Measurements from ENCODE around the gene SHLD2.
"Not testable (repeated sequence)": the region's sequence is repeated elsewhere in the genome, so short reads cannot be mapped to it uniquely, and the experiment has no call there.

Gene SHLD2

GRCh38 chr10:87076421-87076820 is 18.6 kb upstream of the SHLD2 start:
- H3K36me3 ChIP-seq (ENCODE audit: insufficient read depth, low read length); H3K4me1 ChIP-seq (ENCODE audit: insufficient read depth, low read length): not testable (repeated sequence)

GRCh38 chr10:87079106-87079836 is 15.7 kb upstream of the SHLD2 start:
- Histone ChIP-seq H3K9ac (ENCODE audit: low read depth, low read length) (no peak overlapping the region), H3K9me3 (ENCODE audit: control insufficient read depth, insufficient read depth, low read length) (peaks cover 5% of the 10 kb centered on the region; the same call in 1 of the 2 replicates), H3K4me1 (ENCODE audit: insufficient read depth, low read length) (no peaks in the 10 kb centered on the region), H3K36me3 (ENCODE audit: insufficient read depth, low read length) (peaks cover 3% of the 10 kb centered on the region; the same call in 1 of the 2 replicates)

More at GRCh38 chr10:87076421-87076820, 18.6 kb upstream of the SHLD2 start:
- not testable (repeated sequence) for H3K9ac ChIP-seq (ENCODE audit: low read depth, low read length); H3K9me3 ChIP-seq (ENCODE audit: control insufficient read depth, insufficient read depth, low read length)

- H3K36me3 ChIP-seq (ENCODE audit: insufficient read depth, low read length); H3K9me3 ChIP-seq (ENCODE audit: control insufficient read depth, insufficient read depth, low read length); H3K4me1 ChIP-seq (ENCODE audit: insufficient read depth, low read length); H3K9ac ChIP-seq (ENCODE audit: low read depth, low read length): not testable (repeated sequence)
Observed at GRCh38 chr10:87080621-87081020, 14.4 kb upstream of the SHLD2 start.

GRCh38 chr10:87081574-87081973 is 13.4 kb upstream of the SHLD2 start:
- H3K9me3 ChIP-seq (ENCODE audit: control insufficient read depth, insufficient read depth, low read length); H3K36me3 ChIP-seq (ENCODE audit: insufficient read depth, low read length); H3K9ac ChIP-seq (ENCODE audit: low read depth, low read length); H3K4me1 ChIP-seq (ENCODE audit: insufficient read depth, low read length): not testable (repeated sequence)

- H3K36me3 ChIP-seq (ENCODE audit: insufficient read depth, low read length); H3K9ac ChIP-seq (ENCODE audit: low read depth, low read length); H3K9me3 ChIP-seq (ENCODE audit: control insufficient read depth, insufficient read depth, low read length); H3K4me1 ChIP-seq (ENCODE audit: insufficient read depth, low read length): not testable (repeated sequence)
Observed at GRCh38 chr10:87082219-87082618, 12.8 kb upstream of the SHLD2 start.

GRCh38 chr10:87083576-87084290 is 11.3 kb upstream of the SHLD2 start:
- H3K9ac ChIP-seq (ENCODE audit: low read depth, low read length); H3K4me1 ChIP-seq (ENCODE audit: insufficient read depth, low read length); H3K9me3 ChIP-seq (ENCODE audit: control insufficient read depth, insufficient read depth, low read length); H3K36me3 ChIP-seq (ENCODE audit: insufficient read depth, low read length): not testable (repeated sequence)

- not testable (repeated sequence) for H3K4me1 ChIP-seq (ENCODE audit: insufficient read depth, low read length); H3K9ac ChIP-seq (ENCODE audit: low read depth, low read length)
Observed at GRCh38 chr10:87084291-87084782, 10.7 kb upstream of the SHLD2 start.

GRCh38 chr10:87085537-87085936 is 9.5 kb upstream of the SHLD2 start:
- Histone ChIP-seq H3K36me3 (ENCODE audit: insufficient read depth, low read length) (no peaks in the 10 kb centered on the region), H3K9ac (ENCODE audit: low read depth, low read length) (no peak overlapping the region), H3K9me3 (ENCODE audit: control insufficient read depth, insufficient read depth, low read length) (no peaks in the 10 kb centered on the region; the same call in 1 of the 2 replicates), H3K4me1 (ENCODE audit: insufficient read depth, low read length) (peaks cover 3% of the 10 kb centered on the region; the same call in 1 of the 2 replicates)

More at GRCh38 chr10:87084291-87084782, 10.7 kb upstream of the SHLD2 start:
- H3K36me3 ChIP-seq (ENCODE audit: insufficient read depth, low read length); H3K9me3 ChIP-seq (ENCODE audit: control insufficient read depth, insufficient read depth, low read length): not testable (repeated sequence)

- H3K9ac ChIP-seq (ENCODE audit: low read depth, low read length): no peak overlapping the region
- no peaks in the 10 kb centered on the region for H3K9me3 ChIP-seq (ENCODE audit: control insufficient read depth, insufficient read depth, low read length)
- peaks cover 11% of the 10 kb centered on the region; the same call in 1 of the 2 replicates for H3K4me1 ChIP-seq (ENCODE audit: insufficient read depth, low read length)
- H3K36me3 ChIP-seq (ENCODE audit: insufficient read depth, low read length): no peaks in the 10 kb centered on the region
Observed at GRCh38 chr10:87089746-87090145, 5.3 kb upstream of the SHLD2 start.

GRCh38 chr10:87090779-87091178 is 4.2 kb upstream of the SHLD2 start:
- H3K9ac ChIP-seq (ENCODE audit: low read depth, low read length): no peak overlapping the region
- peaks cover 11% of the 10 kb centered on the region; the same call in 1 of the 2 replicates for H3K4me1 ChIP-seq (ENCODE audit: insufficient read depth, low read length)
- no peaks in the 10 kb centered on the region for H3K36me3 ChIP-seq (ENCODE audit: insufficient read depth, low read length)
- H3K9me3 ChIP-seq (ENCODE audit: control insufficient read depth, insufficient read depth, low read length): no peaks in the 10 kb centered on the region

- Histone ChIP-seq H3K9ac (ENCODE audit: low read depth, low read length) (peak overlapping the region; percentile 79), H3K9me3 (ENCODE audit: control insufficient read depth, insufficient read depth, low read length) (no peaks in the 10 kb centered on the region), H3K4me1 (ENCODE audit: insufficient read depth, low read length) (peaks cover 11% of the 10 kb centered on the region), H3K36me3 (ENCODE audit: insufficient read depth, low read length) (no peaks in the 10 kb centered on the region; the same call in 1 of the 2 replicates)
Observed at GRCh38 chr10:87092376-87092860, 2.6 kb upstream of the SHLD2 start.

- H3K9ac ChIP-seq (ENCODE audit: low read depth, low read length): peak overlapping the region; percentile 79
- no peaks in the 10 kb centered on the region; the same call in 1 of the 2 replicates for H3K36me3 ChIP-seq (ENCODE audit: insufficient read depth, low read length)
- H3K9me3 ChIP-seq (ENCODE audit: control insufficient read depth, insufficient read depth, low read length): no peaks in the 10 kb centered on the region
- peaks cover 11% of the 10 kb centered on the region for H3K4me1 ChIP-seq (ENCODE audit: insufficient read depth, low read length)
Observed at GRCh38 chr10:87092861-87093631, 2.0 kb upstream of the SHLD2 start.

- Histone ChIP-seq H3K4me1 (ENCODE audit: insufficient read depth, low read length) (peaks cover 11% of the 10 kb centered on the region), H3K36me3 (ENCODE audit: insufficient read depth, low read length) (no peaks in the 10 kb centered on the region; the same call in 1 of the 2 replicates), H3K9me3 (ENCODE audit: control insufficient read depth, insufficient read depth, low read length) (no peaks in the 10 kb centered on the region), H3K9ac (ENCODE audit: low read depth, low read length) (peak overlapping the region; percentile 79)
Observed at GRCh38 chr10:87093632-87094372, 1.2 kb upstream of the SHLD2 start.

All from ES-I3 (cell line).